HL-60 (cell line): ENCODE measurements around the gene CACNA1G.
A peak's percentile ranks its signal among the peaks of the same experiment; 100 is the strongest.

ENCODE experiments used
- DNase-seq, 2 experiments: peaks; one replicate each; pipeline ENCODE4 v3.0.0-alpha.2; 2010 to 2020; ENCODE audit warnings: low read depth in 1 of 2, low spot score in 1 of 2
- H3K27ac ChIP-seq: fragments of 250-450 bp; sonication (Bioruptor Pico); replicated peaks from 2 replicates; pipeline ENCODE4 v1.5.1; 2020; ENCODE audit warnings: mild to moderate bottlenecking, moderate library complexity
- H3K27me3 ChIP-seq: fragments of 250-450 bp; sonication (Bioruptor Pico); 2 replicates; pipeline ENCODE4 v1.5.1; 2021; ENCODE audit warnings: mild to moderate bottlenecking, moderate library complexity; ENCODE audit not compliant: insufficient read depth, poor library complexity, severe bottlenecking
- H3K4me3 ChIP-seq: replicated peaks from 2 replicates; pipeline ENCODE4 v1.5.1; 2011; ENCODE audit warnings: mild to moderate bottlenecking, control low read depth, low read length; ENCODE audit not compliant: insufficient read depth
- GABPA ChIP-seq: IDR thresholded peaks from 2 replicates; pipeline ENCODE4 v1.6.1; 2012; ENCODE audit warnings: low read depth
- POLR2AphosphoS5 ChIP-seq: IDR thresholded peaks from 2 replicates; pipeline ENCODE4 v1.6.1; 2012; ENCODE audit warnings: low read depth
- SPI1 ChIP-seq: IDR thresholded peaks from 2 replicates; pipeline ENCODE4 v1.6.1; 2012; ENCODE audit warnings: low read depth, mild to moderate bottlenecking, borderline replicate concordance
- TF ChIP-seq, protein P1 (sequence below): IDR thresholded peaks from 2 replicates; pipeline ENCODE4 v1.6.1; 2012; ENCODE audit warnings: low read depth; ENCODE audit not compliant: insufficient replicate concordance
- TF ChIP-seq, protein P2 (sequence below): IDR thresholded peaks from one replicate; pipeline ENCODE4 v1.5.1; 2011; ENCODE audit warnings: low read length, control low read depth, inconsistent platforms; ENCODE audit not compliant: insufficient read depth

The CACNA1G gene

DNA sequence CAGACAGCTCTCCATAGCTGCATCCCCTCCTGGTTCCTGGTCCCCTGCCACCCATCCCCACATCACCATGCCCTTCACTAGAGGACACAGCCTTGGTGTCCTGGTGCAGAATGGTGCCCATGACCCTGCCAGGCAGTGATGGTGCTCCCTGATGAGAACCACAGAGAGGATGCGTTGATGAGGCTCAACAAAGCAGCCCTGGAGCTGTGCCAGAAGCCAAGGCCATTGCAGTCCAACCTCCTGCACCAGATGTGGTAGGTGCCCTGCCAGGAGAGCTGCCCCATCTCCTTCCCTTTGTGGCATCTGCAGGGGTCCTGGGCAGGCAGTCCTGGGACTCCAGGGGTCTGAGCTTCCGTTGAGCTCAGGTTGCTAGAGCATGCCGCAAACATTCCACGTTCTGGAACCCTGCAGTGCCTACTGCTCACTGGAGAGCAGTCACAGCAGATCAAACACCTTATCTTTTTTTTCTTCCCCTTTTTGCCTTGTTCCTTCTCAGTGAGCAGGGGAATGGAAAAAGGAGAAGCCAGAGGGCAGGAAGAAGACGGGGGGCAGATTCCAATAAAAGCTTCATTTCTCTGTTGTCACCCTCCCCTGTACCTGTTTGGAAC, 33.3 kb upstream of the CACNA1G start:
- Histone ChIP-seq H3K4me3 (no peak overlapping the region), H3K27me3 (peaks cover 3% of the 10 kb centered on the region), H3K27ac (no peak overlapping the region)
- TF ChIP-seq, protein P1, sequence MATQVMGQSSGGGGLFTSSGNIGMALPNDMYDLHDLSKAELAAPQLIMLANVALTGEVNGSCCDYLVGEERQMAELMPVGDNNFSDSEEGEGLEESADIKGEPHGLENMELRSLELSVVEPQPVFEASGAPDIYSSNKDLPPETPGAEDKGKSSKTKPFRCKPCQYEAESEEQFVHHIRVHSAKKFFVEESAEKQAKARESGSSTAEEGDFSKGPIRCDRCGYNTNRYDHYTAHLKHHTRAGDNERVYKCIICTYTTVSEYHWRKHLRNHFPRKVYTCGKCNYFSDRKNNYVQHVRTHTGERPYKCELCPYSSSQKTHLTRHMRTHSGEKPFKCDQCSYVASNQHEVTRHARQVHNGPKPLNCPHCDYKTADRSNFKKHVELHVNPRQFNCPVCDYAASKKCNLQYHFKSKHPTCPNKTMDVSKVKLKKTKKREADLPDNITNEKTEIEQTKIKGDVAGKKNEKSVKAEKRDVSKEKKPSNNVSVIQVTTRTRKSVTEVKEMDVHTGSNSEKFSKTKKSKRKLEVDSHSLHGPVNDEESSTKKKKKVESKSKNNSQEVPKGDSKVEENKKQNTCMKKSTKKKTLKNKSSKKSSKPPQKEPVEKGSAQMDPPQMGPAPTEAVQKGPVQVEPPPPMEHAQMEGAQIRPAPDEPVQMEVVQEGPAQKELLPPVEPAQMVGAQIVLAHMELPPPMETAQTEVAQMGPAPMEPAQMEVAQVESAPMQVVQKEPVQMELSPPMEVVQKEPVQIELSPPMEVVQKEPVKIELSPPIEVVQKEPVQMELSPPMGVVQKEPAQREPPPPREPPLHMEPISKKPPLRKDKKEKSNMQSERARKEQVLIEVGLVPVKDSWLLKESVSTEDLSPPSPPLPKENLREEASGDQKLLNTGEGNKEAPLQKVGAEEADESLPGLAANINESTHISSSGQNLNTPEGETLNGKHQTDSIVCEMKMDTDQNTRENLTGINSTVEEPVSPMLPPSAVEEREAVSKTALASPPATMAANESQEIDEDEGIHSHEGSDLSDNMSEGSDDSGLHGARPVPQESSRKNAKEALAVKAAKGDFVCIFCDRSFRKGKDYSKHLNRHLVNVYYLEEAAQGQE: no peak
- TF ChIP-seq POLR2AphosphoS5: no peak
- peak; percentile 61; the same call in 1 of the 2 replicates for TF ChIP-seq SPI1
- peak in 1 of 2 experiments; percentile 21 for DNase-seq

DNA sequence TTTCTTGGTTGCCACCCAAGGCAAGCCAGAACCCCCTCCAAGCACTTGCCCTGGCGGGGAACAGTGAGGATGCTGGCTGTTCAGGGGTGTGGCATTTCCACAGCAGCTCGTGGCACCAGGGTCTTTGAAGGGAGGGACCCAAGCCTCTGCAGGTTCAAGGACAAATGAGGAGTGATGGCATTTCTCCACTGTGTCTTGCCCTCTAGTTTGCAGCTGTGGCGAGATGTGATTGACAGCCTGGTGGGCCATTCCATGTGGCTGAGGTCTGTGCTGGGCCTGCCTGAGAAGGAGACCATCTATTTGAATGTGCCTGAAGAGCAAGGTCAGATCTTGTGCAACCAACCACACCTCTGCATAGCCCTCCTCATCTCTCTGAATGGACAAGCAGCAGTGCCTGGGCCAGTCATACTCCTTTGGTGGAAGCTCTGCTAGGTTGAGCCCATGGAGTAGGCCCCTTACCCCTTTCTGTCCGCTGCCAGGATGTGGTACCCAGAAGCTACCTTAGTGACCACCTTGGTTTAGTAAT, 32.5 kb upstream of the CACNA1G start:
- Histone ChIP-seq H3K27ac (no peak overlapping the region), H3K27me3 (peaks cover 11% of the 10 kb centered on the region), H3K4me3 (no peak overlapping the region)
- TF ChIP-seq SPI1 (no peak), POLR2AphosphoS5 (no peak), GABPA (no peak)
- TF ChIP-seq, protein P2, sequence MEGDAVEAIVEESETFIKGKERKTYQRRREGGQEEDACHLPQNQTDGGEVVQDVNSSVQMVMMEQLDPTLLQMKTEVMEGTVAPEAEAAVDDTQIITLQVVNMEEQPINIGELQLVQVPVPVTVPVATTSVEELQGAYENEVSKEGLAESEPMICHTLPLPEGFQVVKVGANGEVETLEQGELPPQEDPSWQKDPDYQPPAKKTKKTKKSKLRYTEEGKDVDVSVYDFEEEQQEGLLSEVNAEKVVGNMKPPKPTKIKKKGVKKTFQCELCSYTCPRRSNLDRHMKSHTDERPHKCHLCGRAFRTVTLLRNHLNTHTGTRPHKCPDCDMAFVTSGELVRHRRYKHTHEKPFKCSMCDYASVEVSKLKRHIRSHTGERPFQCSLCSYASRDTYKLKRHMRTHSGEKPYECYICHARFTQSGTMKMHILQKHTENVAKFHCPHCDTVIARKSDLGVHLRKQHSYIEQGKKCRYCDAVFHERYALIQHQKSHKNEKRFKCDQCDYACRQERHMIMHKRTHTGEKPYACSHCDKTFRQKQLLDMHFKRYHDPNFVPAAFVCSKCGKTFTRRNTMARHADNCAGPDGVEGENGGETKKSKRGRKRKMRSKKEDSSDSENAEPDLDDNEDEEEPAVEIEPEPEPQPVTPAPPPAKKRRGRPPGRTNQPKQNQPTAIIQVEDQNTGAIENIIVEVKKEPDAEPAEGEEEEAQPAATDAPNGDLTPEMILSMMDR: no peak
- TF ChIP-seq, protein P1: no peak
- DNase-seq: no peak

DNA sequence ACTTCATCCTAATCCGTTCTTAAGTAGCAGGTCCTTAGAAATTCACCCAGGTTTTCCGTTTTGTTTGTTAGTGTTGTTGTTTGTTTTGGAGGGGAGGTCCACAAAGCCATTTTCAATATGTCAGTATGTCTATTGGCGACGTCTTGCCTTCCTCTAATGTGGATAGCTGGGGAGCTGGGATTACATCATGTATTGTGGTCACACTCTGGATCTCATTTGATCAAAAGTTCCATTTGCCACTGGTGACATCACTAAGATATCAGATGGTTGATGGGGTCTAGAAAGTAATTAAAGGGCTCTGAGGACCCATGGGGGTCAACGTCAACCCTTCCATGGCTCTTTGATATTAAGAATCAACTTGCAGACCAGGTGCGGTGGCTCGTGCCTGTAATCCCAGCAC, 30.7 kb upstream of the CACNA1G start:
- H3K27me3 ChIP-seq: peaks cover 28% of the 10 kb centered on the region
- no peak overlapping the region for H3K4me3 ChIP-seq
- H3K27ac ChIP-seq: no peak overlapping the region
- no peak for DNase-seq
- no peak for TF ChIP-seq GABPA
- TF ChIP-seq POLR2AphosphoS5: no peak
- TF ChIP-seq, protein P1: no peak
- TF ChIP-seq, protein P2: no peak
- no peak for TF ChIP-seq SPI1
